OCI-M2 (cell line): ENCODE results near the gene NFXL1.
A peak's percentile ranks its signal among the peaks of the same experiment; 100 is the strongest.

ENCODE experiments used
- DNase-seq: peaks from one replicate; lab custom pipeline; 2025; ENCODE audit not compliant: unreplicated experiment; lab: John Stamatoyannopoulos, UW

Gene NFXL1

GRCh38 chr4:47891928-47892327 is 22.5 kb downstream of the NFXL1 start:
- no peak for DNase-seq

DNA sequence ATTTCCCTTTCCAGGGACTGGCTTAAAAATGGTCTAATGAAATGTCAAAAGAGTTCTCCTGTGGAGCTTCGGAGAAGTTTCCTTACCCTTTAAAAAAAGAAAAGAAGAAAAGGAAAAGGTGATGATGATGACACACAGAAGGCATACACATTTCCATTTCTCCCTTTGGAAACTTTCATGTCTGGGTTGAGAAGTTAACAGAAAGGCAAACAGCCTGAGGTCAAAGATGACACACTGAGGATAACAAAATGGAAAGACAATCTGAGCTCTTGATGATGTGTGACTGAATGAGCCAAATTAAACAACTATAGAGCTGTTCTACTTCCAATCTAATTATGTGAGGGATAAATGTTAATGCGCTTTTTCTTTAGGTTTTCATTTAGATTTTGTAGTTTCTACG is 32.2 kb downstream of the NFXL1 start:
- DNase-seq = no peak

- DNase-seq = no peak
Measured at GRCh38 chr4:47879458-47879857, 34.9 kb downstream of the NFXL1 start.

DNA sequence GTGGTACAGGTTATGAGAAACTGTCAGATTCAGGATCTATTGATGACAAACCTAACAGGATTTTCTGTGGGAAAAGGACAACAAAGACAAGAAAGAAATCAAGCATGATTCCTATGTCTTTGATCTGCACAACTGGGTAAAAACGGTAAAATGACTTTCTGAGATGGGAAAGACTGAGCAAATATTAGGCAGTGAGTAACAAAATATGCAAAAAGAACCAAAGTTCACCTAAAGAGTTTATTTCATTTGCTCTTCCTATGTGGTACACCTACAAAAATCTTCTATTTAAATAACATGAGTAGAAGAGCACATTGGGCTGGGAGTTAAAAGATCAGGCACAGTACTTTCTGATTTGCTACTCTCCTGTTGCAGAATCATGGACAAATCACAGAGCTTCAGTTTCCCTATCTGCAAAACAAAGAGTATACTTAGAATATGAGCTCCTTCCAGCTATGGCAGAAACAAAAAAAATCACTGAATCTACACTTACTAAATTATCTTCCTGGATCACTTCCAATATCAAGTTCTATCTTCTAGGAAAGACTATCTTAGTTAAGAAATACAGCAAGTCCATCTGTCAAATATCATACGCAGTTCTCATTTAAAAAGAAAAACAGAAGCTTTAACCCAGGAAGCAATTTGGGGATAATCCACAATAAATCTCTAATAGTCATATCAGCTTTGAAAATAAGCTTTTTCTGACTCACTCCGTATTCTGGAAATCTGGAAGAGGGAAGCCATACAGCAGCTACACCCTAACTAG is 37.4 kb downstream of the NFXL1 start:
- DNase-seq = no peak

GRCh38 chr4:47876310-47876709 is 38.1 kb downstream of the NFXL1 start:
- DNase-seq = no peak

- DNase-seq = no peak
Measured at GRCh38 chr4:47873877-47874541, 40.4 kb downstream of the NFXL1 start.

DNA sequence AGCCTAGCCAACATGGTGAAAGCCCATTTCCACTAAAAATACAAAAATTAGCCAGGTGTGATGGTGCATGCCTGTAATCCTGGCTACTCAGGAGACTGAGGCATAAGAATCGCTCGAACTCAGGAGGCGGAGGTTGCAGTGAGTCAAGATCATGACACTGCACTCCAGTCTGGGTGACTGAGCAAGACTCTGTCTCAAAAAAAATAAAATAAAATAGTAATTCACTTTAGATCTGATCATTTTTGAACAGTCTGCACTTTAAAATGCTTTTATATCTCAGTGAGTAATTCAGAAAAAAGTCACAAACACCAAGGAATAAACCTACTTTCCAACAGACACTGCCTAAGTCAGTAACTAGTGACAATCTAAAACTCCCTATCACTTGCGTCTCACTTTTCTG is 50.9 kb downstream of the NFXL1 start:
- no peak for DNase-seq

DNA sequence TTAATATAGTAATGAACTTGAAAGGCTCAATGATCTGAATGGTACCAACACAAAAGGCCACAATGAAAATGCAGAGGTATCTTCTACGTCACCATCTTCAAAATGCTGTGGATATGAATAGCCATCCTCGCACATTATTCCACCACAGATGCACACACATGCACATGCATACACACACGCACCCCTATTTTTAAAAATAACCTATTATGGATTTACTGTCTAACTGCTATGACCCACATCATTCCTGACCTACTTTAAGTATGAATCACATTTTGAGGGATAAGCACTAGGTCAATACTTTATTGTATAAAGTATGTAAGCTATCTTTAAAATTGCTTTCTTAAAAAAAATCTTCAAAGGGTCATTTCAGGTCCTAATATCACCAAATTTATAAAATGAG is 52.1 kb downstream of the NFXL1 start:
- DNase-seq = no peak

- no peak for DNase-seq
Measured at GRCh38 chr4:47860305-47860704, 54.1 kb downstream of the NFXL1 start.

DNA sequence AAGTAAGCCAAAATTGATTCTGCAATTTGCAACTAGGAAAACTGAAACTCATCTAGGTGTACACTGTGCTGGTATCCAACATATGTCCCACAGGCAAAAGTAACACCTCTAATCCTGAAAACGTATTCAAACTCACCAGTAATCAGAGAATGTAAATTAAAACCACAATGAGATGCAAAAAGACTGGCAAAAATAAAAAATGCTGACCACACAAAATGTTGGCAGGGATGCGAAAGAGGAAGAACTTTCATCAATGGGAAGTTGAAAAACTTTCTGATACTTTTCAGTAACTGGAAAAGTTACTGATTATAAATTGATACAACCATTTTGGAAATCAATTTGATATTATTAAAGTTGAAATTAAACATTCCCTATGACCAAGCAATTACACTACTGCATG is 56.4 kb downstream of the NFXL1 start:
- no peak for DNase-seq

GRCh38 chr4:47856713-47857112 is 57.7 kb downstream of the NFXL1 start:
- DNase-seq = no peak

DNA sequence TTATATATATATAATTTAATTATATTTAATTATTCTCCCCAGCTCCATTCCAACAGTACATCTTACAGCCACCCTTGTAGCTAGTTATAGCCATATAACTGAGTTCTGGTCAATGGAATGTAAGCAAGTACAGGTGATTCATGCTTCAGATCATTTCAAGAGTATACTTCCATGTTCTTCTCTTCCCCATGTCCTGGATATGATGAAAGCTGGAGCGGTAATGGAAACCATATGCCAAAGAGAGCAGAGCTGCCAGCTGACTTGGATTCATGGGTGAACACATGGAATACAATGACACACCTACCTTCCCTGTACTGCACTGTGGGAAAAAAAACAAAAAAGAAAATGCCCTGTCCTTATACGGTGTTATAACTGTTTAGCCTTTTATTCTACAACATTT is 59.0 kb downstream of the NFXL1 start:
- DNase-seq = no peak

- no peak for DNase-seq
Measured at GRCh38 chr4:47852136-47852535, 62.2 kb downstream of the NFXL1 start.

DNA sequence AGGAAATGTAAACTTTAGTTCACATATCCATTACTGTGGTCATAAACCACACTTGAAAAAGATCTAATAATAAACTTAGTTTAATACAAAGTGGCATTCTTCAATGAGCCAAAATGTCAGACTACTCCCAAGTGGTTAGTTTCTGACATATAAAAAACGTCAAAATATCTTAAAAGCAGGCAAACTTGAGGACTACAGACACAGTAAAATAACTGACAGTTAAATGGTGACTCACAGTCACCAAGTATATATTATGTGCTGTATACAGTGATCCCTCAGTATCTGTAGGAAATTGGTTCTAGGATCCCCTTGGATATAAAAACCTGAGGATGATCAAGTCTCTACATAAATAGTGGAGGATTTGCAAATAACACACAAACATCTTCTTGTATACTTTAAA is 64.9 kb downstream of the NFXL1 start:
- no peak for DNase-seq

- no peak for DNase-seq
Measured at GRCh38 chr4:47848041-47848440, 66.3 kb downstream of the NFXL1 start.

GRCh38 chr4:47842985-47843384 is 71.4 kb downstream of the NFXL1 start:
- DNase-seq = no peak

- DNase-seq = no peak
Measured at GRCh38 chr4:47840291-47840690, 74.1 kb downstream of the NFXL1 start.

- peak; percentile 8 for DNase-seq
Measured at GRCh38 chr4:47839259-47839658, 75.1 kb downstream of the NFXL1 start.

GRCh38 chr4:47838445-47838844 is 75.9 kb downstream of the NFXL1 start:
- no peak for DNase-seq

- DNase-seq = no peak
Measured at GRCh38 chr4:47837908-47838294, 76.5 kb downstream of the NFXL1 start, which contains the start of gene CORIN. CORIN (minus strand) TSS chr4:47838067; CDS start chr4:47837949, 118 bp downstream.

DNA sequence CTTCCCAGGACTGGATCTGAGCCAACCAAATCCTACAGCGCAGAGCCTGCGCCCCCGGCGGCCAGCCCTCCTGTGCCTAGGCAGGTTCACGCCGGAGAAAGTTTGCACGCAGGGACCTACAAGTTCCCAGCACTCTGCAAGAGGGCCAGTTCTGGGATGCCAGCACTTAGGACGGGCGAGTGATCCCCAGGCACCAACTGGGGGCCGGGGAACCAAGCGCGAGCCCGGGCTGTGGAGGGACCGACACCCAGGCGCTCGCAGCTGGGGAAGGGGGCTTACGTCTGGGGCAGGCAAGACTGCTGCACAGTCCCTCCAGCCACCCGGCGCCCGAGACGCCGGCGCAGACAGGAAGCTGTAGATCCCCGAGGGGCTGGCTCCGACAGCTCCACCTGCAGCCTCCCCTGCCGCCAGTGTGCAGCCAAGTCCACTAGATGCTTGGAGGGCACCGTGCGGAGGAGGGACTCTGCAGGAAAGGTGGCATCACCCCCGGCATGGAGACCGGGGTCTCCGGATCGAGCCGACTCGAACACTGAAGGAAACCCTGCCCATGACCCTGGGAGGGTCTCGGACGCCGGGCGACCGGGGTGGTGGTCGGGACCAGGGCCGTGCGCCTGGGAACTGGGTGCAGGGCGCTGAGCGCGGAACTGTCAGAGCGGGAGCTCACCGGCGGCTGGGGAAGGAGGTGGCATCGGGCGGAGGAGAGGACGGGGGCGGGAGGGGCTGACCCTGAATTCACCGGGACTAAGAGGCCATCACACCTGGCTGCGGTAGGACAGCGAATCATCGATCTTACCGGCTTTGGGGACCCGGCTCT is 77.1 kb downstream of the NFXL1 start:
- DNase-seq = no peak

DNA sequence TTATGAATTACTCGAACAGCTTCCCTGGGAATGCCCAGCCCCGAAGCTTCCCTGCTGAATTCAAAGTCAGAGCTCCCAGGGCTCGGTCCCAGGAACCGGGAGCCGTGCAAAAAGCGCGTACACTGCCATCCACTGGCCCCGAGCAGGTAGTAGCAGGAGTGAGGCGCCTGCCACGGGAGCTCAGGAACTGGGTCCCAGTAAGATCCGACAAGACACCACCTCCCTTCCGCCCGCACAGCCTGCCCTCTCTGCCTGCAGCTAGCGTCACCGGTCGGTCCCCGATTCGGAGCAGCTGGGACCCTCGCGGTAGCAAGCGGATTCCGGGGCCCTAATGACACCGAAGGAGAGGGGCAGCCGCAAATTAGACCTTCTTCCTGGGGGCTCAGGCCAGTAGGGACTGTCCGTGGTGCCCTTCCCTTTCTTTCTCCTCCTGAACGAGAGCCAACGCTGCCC is 77.7 kb downstream of the NFXL1 start:
- no peak for DNase-seq
